GM18870 (cell line): ENCODE measurements around the gene MBOAT2.

Experiments used
- ATAC-seq: cut with Tn5 transposase; IDR thresholded peaks from one replicate; pipeline ENCODE4 v1.9.1; 2021; ENCODE audit warnings: moderate library complexity; ENCODE audit not compliant: unreplicated experiment

Gene MBOAT2

GRCh38 chr2:8831516-8831915 lies 172.0 kb downstream of the MBOAT2 start:
- no peak for ATAC-seq

DNA sequence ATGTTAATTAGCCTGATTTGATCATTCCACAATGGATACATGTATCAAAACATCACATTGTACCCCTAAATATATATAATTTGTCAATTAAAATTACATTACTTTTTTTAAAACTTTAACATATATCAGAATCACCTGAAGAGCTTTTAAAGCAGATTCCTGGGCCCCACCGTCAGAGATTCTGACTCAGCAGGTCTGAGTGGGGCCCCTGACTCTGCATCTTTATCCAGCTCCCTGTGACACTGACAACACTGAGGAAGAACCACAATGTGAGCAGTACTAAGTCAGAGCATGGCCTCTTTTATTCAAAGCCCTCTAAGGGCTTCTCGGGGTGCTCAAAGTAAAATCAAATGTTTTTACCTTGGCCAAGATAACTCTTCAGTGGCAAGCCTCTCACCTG lies 175.8 kb downstream of the MBOAT2 start:
- no peak for ATAC-seq

- ATAC-seq, result no peak
Observed at GRCh38 chr2:8822218-8822617, 181.3 kb downstream of the MBOAT2 start.

DNA sequence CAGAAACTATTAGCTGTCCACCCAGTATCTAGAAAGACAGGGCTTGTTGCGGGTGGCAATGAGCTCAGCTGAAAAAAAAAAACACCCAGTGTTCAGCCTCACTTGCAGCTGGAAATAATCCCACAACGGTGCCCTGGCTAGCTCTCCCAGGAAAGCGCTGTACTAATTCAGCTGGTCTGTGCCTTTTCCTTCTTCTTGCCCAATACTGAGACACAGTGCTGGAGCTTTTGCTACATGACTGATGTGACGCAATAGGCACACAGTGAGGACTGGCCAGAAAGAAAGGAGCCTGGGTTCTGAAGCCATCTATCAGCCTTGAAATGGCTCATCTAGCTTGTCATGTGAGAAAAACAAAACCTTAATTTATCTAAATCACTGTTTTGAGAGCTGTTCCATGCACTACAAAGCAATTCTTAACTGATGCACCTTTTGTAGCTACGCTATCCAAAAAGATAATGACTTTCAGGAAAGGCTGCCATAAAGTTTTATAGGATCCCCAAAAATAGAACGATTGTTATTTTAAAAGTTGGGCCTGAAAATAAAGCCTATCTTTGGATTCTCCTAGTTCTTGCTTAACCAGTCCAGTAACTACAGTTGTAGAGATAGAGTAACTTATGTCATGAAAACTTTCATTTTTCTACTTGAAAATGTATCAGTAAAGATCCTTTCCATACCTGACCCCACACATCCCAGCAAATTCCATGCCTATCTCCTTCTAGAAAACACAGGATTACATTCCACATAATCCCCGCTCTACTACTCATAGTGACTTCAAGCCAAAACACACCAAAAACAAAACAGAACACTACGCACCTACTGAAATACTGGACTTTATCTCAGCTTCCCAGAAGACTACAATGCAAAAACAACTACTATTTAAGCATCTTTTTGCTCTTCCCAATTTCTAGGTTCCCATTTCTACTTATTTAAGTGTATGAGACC lies 181.9 kb downstream of the MBOAT2 start:
- ATAC-seq, result no peak

- ATAC-seq, result no peak
Observed at GRCh38 chr2:8819948-8820347, 183.5 kb downstream of the MBOAT2 start.

DNA sequence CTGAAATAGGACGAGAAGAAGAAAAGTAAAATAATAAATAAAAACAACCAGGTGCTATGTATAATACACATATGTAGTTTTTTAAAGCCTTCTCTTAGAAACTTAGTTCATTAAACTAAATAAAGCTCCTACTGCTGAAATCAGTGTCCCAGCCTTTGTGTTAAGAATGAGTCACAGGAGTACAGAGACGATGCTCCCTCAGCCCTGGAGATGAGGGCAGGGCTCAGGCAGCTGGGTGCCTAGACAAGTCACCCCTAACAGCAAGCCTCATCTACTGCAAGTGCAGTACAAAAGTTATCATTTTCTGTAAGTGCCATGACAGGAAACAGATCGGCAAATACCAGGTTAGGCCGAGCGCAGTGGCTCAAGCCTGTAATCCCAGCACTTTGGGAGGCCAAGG lies 184.3 kb downstream of the MBOAT2 start:
- ATAC-seq, result no peak

- ATAC-seq, result no peak
Observed at GRCh38 chr2:8817221-8817620, 186.3 kb downstream of the MBOAT2 start.

DNA sequence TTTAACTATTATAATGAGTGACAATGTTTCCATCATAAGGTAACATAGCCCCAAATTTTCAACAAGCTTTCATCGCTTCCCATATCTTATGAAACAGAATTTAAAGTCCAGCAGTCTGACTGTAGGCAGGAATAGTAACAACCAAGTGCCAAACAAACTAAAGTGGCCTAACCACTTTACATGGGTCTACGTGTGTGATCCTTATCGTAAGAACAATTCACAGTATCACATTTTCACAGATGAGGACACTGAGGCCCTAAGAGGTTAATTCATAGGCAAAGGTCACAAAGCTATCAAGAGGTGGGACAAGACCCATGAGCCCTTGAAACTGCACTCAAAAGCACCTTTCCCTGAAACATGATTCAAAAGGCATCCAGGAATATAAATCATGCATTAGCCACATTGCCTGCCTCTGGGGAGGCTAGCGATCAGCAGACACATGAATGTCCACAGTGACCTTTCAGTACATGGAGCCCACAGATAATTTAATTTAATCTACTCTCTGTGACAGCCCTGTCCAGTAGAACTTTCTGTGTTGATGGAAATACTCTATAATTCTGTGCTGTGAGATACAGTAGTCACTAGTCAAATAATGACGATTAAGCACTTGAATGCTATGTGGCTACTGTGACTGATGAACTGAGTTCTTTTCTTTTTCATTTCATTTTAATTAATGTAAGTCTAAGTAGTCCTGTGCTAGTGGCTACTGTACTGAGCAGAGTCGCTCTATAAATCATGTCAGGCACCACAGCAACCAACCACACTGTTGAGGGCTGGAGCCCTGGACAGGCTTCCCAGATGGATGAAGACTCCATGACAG lies 196.4 kb downstream of the MBOAT2 start:
- no peak for ATAC-seq

GRCh38 chr2:8805278-8806210 lies 197.9 kb downstream of the MBOAT2 start:
- ATAC-seq, result no peak

- ATAC-seq, result peak; percentile 98
Observed at GRCh38 chr2:8803658-8804379, 199.7 kb downstream of the MBOAT2 start.

DNA sequence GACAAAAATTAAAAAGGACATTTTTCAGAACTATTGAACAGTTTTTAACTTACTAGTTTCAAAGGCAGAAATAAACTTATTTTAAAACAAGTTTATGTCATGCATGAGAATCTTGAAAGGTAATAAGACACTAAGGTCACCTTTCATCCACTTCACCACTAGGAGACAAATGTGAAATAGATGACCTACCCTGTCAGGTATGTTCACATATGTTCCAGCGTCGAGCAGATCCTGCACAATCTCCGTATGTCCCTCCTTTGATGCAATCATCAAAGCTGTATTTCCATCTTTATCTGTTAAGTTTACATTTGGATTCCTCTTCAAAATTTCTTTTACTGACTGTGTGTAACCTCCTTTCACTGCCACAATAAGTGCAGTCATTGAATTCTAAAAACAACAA lies 200.7 kb downstream of the MBOAT2 start:
- ATAC-seq, result no peak
